NCI-H82 (cell line): ENCODE data around the gene SLC6A4.

Experiments used
- DNase-seq: peaks from one replicate; lab custom pipeline; 2025; lab: John Stamatoyannopoulos, UW

Gene SLC6A4

GRCh38 chr17:30238387-30239088 lies 3.0 kb upstream of the SLC6A4 start:
- no peak for DNase-seq

DNA sequence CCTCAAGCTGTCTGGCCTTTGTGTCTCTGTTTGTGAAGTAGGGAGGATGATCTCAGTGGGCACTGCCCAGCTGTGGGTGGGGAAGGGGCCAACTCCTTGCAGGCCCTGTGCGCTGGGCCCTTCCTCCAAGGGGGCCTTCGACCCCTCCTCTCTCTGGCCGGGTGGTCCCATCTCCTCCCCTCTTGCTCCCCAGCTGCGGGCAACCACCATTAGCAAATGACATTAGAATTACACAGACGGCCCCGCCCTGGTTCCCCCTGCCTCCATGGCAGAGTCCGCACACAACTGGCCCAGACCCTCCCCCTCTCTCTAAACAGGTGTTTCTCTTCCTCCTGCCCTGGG lies 2.5 kb upstream of the SLC6A4 start:
- DNase-seq, result no peak

- no peak for DNase-seq
These were observed 2.0 kb upstream of the SLC6A4 start for GRCh38 chr17:30237296-30238002.

DNA sequence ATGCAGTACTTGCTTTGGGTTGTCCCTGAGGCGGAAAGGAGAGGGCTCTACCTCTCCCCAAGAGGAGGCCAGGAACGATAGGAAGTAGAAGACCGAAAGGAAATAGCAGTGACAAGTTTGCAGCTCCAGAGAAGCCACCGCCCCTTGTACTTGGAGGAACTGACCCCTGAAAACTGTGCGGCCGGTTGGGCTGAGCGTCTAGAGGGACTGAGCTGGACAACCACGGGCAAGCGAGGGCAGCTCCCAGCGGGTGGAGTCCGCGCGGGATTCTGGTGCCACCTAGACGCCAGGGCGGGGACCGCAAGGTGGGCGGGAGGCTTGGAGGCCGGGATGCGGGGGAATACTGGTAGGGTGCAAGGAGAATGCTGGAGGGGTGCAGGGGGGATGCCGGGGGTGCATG lies 1.3 kb upstream of the SLC6A4 start:
- DNase-seq, result peak; percentile 72

GRCh38 chr17:30236297-30236624 lies 764 bp upstream of the SLC6A4 start:
- no peak for DNase-seq

DNA sequence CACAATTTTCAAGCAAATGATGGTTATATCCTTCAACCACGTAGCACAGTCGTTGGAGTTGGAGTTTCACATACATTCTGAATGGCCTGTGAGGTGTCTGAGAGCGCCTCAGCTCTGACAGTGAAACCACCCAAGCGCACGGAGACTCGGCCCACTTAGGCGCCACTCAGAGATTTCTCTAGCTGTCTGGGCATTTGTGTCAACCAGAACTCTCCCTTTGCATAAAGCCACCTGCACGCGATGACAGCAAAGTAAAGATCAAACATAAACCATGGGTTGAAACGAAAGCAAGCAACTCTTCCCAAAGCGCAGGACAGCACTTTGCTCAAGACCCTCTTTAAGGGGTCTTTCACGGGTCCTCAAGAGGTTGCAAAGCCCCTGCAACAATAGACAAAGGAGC lies 533 bp downstream of the SLC6A4 start:
- no peak for DNase-seq

DNA sequence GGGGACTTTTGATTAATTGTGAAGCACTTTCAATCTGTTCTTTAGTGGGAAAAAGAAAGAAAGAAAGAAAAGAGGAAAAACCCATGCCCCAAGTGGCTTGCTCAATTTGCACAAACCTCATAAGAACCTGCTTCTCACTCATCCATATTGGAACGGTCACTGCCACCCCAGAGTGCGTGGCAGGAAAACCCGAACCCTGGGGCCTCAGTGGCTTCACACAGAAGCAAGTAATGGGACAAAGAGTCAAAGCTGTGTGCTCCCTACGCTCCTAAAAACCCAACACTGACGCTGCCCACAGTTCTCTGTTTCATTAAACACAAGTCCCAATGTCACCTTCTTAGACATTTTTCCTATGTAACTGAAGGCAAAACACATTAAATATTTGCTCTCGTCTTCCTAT lies 1.2 kb downstream of the SLC6A4 start:
- no peak for DNase-seq

DNA sequence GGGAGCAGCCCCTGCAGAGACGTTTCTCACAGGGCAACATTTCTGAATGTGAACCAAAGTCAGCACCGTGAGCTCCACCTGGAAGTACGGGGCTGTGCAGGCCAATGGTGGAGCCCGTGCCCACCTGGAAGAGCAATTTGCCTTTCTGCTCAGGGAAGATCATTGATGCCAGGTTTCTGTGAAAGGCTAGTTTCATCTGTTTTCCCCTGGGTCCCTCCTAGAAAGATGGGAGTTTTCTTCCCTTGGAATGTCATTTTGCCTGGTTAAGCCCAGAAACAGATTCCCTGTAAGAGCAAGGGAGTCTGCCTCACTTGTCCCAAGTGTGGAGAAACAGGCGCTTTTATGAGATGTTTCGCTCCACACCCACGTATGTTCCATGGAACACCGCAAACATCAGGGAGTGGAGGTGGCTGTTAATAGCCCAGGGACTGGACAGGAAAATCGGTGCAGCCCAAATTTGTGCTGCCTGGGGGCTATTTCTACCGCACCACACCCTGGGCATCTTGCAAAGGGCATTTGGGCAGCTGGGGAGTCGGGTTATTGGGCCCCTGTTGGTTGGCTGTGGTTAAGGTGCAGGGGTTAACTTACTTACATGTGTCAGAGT lies 2.6 kb downstream of the SLC6A4 start:
- DNase-seq, result no peak

- DNase-seq, result peak; percentile 48
These were observed 3.3 kb downstream of the SLC6A4 start for GRCh38 chr17:30232015-30232823.

- no peak for DNase-seq
These were observed 4.8 kb downstream of the SLC6A4 start for GRCh38 chr17:30230596-30231125.

DNA sequence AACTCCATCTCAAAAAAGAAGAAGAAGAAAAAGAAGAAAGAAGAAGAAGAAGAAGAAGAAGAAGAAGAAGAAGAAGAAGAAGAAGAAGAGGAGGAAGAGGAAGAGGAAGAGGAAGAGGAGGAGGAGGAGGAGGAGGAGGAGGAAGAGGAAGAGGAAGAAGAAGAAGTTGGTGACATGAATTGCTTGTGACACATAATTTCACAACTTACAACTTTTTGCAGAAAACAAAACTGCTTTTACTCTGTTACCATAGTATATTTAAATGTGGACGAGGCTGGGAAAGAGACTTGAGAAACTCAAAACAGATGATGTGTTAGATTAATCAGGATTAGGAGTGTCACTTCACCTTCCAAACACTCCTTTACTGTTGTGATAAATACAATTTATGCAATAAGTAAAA lies 5.5 kb downstream of the SLC6A4 start:
- DNase-seq, result peak; percentile 14

DNA sequence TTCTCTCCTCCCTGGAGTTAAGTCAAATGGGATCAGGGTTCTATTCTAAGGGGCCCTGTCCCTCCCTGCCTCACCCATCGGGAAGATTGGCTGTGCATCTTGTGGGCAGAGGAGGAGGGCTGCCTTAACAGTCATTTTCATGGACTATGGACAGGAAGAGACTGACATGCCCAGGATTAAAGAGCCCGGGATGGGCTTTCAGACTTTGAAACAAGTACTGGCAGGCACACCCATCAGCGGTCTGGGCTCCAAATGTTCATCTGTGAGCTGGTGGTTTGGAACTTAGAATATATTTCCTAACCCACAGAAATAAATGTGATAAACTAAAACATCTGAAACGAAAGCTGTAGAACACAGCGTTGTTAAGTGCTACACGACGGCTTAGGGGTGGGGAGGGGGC lies 6.5 kb downstream of the SLC6A4 start:
- DNase-seq, result no peak

- DNase-seq, result no peak
These were observed 7.5 kb downstream of the SLC6A4 start for GRCh38 chr17:30228011-30228410.

GRCh38 chr17:30226878-30227277 lies 8.6 kb downstream of the SLC6A4 start:
- no peak for DNase-seq

GRCh38 chr17:30225919-30226553 lies 9.5 kb downstream of the SLC6A4 start:
- peak; percentile 61 for DNase-seq

DNA sequence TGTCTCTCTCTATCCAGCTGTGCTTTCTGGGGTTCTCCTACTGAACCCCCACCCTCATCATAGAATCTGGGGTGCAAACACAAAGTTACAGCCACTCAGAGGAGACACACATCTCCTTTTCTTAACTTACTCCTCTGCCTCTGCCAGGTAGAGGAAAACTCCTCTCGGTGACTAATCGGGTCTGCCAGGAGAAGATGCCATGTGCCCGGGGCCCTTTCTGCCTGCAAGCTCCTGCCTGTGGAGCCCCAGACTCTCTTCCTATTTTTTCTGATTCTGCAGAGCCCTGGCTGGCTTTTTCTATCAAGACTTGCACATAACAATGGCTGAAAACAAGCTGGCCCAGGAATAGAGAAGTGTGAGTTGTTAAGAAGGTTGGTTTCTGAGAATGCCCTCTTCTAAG lies 10.4 kb downstream of the SLC6A4 start:
- DNase-seq, result no peak

GRCh38 chr17:30224419-30224960 lies 11.0 kb downstream of the SLC6A4 start:
- DNase-seq, result no peak

- peak; percentile 62 for DNase-seq
These were observed 12.7 kb downstream of the SLC6A4 start for GRCh38 chr17:30222721-30223175.

DNA sequence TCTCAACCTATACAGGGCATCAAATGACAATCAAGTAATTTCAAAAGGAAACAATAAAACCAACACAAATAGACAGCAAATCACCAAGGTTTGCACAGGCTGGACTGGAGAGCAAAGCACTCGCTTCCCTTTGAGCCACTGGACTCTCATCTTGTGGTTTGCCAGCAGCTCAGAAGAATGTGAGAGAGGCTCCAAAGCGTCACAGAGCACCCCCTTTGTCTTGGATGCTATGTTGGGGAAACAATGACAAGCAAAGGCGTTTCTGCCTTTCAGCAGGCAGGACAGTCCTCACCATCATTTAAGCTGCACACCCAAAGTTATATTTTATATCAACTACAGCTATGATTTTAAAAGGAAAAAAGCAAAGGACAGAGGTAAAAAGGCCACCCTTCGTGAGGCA lies 13.2 kb downstream of the SLC6A4 start:
- no peak for DNase-seq

GRCh38 chr17:30221346-30221745 lies 14.2 kb downstream of the SLC6A4 start:
- DNase-seq, result no peak

- DNase-seq, result peak; percentile 92
These were observed 15.1 kb downstream of the SLC6A4 start for GRCh38 chr17:30220414-30220813.

- DNase-seq, result peak; percentile 61
These were observed 15.7 kb downstream of the SLC6A4 start for GRCh38 chr17:30219833-30220232.
